Body of pancreas (tissue), 4 donors: ENCODE results near the gene ARAP2.

Source experiments
- POLR2A ChIP-seq, 3 donors: fragments of 450-650 bp; IDR thresholded peaks; one replicate each; pipeline ENCODE4 v1.6.1; 2016; ENCODE audit warnings: antibody characterized with exemption in 3 of 3, mild to moderate bottlenecking in 2 of 3
- TF ChIP-seq, protein P1 (sequence below), 7 experiments: fragments of 450-650 bp in 4 of 7; fragments of 200-600 bp in 3 of 7; sonication (generic) in 3 of 7; IDR thresholded peaks; one replicate each; pipeline ENCODE4 v1.5.1; 2016 to 2019; ENCODE audit warnings: antibody characterized with exemption in 7 of 7

DNA sequence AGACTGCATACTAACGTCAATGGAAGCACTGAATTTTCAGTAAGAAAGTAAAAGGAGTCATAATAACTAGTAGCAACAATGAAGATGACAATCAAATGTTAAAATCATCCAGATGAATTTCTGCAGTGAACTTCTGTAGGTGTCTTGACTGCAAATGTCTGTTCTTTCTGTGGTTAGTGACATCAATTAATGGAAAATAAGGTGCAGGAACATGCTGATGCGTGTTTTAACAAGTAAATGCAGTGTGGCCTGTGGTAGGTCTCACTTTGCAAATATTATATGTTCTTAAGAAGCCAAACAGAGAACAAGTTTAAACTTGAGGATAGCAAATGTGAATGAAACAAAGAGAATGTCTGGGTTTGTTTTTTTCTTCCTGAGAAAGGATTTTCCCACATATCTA is 34.5 kb upstream of the ARAP2 start:
- TF ChIP-seq, protein P1, sequence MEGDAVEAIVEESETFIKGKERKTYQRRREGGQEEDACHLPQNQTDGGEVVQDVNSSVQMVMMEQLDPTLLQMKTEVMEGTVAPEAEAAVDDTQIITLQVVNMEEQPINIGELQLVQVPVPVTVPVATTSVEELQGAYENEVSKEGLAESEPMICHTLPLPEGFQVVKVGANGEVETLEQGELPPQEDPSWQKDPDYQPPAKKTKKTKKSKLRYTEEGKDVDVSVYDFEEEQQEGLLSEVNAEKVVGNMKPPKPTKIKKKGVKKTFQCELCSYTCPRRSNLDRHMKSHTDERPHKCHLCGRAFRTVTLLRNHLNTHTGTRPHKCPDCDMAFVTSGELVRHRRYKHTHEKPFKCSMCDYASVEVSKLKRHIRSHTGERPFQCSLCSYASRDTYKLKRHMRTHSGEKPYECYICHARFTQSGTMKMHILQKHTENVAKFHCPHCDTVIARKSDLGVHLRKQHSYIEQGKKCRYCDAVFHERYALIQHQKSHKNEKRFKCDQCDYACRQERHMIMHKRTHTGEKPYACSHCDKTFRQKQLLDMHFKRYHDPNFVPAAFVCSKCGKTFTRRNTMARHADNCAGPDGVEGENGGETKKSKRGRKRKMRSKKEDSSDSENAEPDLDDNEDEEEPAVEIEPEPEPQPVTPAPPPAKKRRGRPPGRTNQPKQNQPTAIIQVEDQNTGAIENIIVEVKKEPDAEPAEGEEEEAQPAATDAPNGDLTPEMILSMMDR (IDR thresholded peaks at IDR 0.05), result no peak
- TF ChIP-seq POLR2A (IDR thresholded peaks at IDR 0.05), result no peak
